Brain pericyte (primary cell): ENCODE measurements around the gene KIF5C.
"Not testable (repeated sequence)": the region's sequence is repeated elsewhere in the genome, so short reads cannot be mapped to it uniquely, and the experiment has no call there.

Source experiments
- DNase-seq: peaks from one replicate; pipeline ENCODE4 v3.0.0-alpha.2; 2012; ENCODE audit warnings: low read depth, low spot score

The KIF5C gene

GRCh38 chr2:148874868-148875341 lies at the start of gene KIF5C:
KIF5C (plus strand) TSS chr2:148875227; CDS start chr2:148875618, 391 bp downstream.
- DNase-seq, result peak; percentile 16

- no peak for DNase-seq
Measured at GRCh38 chr2:148826791-148827190, 48.2 kb upstream of the KIF5C start.

DNA sequence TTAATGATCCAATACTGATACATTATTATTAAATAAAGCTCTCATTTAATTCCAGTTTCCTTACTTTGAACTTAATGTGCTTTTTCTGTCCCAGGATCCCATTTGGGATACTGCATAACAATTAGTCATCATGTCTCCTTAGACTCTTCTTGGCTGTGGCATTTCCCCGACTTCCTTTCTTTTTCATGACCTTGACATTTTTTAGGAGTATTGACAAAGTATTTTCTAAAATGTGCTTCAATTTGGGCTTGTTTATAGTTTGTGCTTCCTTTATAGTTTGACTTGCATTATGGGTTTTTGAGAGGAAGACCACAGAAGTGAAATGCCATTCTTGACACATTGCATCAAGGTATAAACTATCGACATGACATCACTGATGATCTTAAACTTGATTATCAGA lies 46.1 kb upstream of the KIF5C start:
- no peak for DNase-seq

GRCh38 chr2:148829618-148830017 lies 45.4 kb upstream of the KIF5C start:
- DNase-seq, result no peak

DNA sequence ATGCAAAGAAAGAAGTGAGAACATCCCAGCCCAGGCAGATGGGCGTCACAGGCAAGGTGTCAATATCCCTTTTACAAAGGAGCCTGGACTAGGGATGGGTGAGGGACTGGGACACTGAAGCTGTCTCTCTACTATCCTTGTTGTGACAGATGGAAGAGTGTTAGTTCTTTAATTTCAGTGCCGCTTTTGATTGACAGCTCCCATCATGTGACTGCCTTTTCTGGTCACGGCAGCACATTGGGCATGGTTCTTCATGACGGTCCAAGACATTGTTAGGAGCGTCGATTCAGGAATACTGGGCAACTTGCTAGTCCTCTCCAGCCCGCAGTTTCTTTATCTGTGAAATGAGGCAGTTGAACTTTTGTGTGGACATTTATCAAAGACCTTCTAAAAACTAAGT lies 42.4 kb upstream of the KIF5C start:
- no peak for DNase-seq

- DNase-seq, result no peak
Measured at GRCh38 chr2:148842050-148842449, 33.0 kb upstream of the KIF5C start.

DNA sequence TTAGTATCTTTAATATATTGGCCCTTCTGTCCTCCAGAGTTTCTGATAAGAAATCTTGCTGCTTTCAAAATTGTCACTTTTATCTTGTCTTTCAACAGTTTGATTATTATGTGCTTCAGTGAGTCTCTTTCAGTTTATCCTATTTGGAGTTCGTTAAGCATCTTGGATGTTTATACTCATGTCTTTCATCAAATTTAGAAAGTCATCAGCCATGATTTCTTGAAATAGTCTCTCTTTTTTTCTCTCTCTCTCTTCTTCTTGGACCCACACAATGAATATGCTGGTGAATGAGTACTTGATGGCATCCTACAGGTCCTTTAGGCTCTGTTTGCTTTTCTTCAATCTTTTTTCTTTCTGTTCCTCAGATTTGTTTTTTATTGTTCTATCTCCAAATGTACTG lies 26.9 kb upstream of the KIF5C start:
- DNase-seq, result no peak

- DNase-seq, result no peak
Measured at GRCh38 chr2:148853458-148853857, 21.6 kb upstream of the KIF5C start.

GRCh38 chr2:148860037-148860436 lies 15.0 kb upstream of the KIF5C start:
- no peak for DNase-seq

DNA sequence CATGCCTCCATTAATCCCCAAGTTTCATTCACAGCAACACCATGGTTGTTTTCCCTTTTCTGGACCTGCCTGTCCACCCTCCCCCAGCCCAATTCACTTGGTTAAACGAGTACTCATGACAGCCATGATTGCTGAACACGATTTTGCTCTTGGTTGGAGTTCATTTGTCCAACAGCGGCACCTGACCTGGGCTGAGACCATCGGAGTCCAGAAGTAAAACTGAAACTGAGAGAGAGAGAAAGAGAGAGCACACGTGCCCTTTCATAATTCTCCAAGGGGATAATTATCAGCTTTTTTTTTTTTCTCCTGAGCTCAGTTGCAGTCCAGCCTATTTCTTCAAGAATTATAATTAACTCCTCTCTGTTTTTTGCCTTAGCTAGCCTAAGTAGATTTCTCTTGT lies 13.7 kb upstream of the KIF5C start:
- DNase-seq, result no peak

GRCh38 chr2:148862478-148862877 lies 12.5 kb upstream of the KIF5C start:
- DNase-seq, result not testable (repeated sequence)

DNA sequence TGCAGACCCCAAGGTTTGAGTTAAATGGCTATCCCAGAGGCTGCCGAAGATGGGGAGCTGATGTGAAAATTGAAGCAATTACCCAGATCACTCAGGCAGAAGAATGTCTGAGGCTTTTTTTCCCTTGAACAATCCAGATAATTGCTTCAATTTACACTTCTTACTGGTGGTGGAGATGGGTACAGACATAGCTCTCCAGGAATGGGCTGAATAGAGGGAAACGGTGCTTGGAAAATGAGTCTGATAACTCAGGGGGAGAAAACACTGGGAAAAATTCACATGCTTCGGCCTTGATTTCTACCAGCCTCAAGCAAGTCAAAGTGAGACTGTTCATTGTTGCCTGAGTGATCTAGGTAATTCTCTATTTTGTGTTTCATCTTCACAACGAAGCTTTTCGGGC lies 9.5 kb upstream of the KIF5C start:
- no peak for DNase-seq

DNA sequence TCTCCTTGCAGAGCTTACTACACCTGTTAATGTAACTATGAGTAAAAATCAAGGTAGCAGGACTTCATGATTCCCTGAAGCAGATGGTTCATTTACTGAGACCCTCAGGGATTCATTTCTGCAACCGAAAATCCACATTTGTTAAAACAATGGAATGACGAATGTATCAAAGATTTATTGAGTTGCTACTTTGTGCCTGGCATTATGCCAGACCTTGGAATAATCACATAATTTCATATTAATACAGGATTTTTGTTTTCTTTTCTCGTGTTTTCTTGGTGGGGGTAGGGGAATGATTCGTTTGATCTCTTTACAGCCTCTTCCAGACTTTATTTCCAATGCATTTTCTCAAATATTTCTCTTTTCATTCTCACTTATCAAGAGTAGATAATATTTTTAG lies 8.9 kb upstream of the KIF5C start:
- no peak for DNase-seq

DNA sequence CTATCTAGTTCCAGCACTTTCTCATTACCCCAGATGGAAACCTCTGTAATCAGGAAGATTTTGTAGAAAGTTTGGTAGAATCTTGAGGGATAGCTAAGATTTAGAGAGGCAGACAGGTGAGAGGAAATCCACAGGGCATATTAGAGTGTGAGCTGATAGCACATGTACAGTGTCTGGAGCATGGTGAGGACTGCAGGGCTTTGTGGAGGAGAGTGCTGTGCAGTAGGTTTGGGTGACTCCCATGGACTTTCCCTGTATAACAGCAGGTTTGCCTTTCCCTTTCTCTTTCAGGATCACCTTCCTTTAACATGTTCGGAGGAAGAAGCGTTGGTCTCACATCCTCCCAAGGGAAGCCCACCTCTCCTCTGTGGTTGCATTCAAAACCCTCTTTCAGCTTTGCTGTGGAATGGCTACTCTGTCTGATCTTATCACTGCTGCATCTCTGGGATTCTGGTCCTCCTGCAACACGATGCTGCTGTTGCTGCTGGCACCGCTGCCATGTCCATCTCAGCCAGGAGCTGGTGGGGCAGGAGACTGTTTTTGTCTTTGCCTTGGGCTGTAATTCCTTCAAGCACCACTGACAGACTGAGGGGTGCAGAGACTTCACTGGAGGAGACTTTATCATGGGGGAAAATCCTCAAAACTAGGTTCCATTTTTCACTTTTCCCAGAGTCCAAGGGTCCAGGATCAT lies 7.8 kb upstream of the KIF5C start:
- DNase-seq, result no peak

DNA sequence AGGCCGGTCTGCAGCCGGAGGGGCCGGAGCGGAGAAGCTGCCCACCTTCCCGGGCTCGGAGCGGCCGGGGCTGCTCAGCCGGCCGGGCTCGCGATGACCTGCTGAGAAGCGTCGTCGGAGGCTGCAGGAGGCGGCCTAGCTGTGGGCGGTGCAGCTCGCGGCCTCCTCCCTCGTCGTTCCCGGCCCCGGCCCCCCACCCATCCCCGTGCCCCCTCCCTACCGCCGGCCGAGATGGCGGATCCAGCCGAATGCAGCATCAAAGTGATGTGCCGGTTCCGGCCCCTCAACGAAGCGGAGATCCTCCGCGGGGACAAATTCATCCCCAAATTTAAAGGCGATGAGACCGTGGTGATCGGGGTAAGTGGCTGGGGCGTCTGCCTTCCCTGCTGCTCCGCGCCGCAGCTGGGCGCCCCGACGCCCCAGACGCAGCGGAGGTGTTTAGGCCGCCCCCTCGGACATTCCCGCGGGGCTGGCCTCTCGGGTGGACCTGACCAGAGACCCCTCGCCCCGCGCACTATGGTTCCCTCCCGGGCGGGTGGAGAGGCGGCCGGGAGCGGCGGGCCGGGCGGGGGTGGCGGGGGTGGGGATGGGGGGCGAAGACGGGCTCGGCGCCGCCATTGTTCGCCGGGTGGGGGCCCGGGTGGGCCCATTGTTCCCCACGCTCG lies 492 bp downstream of the KIF5C start:
- no peak for DNase-seq

GRCh38 chr2:148876202-148876594 lies 1.2 kb downstream of the KIF5C start:
- no peak for DNase-seq

GRCh38 chr2:148876595-148877402 lies 1.8 kb downstream of the KIF5C start:
- DNase-seq, result no peak

DNA sequence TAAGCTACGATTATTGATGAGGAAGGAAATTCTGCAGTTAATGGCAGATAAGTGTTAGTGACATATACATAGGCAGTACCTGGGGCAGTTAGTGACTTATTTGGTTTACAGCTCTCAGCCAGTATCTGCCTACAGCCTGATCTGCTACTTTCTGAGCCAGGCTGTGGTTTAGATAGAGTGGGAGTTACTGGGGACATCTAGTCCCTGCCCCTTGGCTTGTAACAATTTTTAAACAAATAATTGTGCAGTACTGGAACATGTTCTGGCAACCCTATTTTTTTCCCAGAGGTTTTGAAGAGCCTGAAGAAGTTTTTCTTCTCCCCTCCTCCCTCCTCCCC lies 2.3 kb downstream of the KIF5C start:
- no peak for DNase-seq

GRCh38 chr2:148880636-148881035 lies 5.6 kb downstream of the KIF5C start:
- no peak for DNase-seq

DNA sequence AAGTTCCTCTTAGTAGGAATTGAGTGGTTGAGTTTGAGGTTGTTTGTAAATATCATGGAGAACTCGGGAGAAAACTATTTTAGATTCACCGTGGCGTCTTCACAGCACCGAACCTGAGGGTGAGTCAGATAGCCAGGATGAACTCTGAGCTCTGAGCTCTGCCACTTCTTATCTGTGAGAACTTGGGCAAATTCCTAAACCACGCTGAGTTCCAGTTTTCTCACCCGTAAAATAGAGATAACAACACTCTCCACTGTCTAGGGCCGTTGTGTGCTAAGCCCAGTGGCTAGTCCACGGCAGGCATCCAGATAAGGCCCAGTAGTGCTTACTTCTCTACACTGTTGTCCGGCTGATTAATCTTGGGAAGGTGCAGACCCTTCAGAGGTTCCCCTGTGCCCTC lies 7.0 kb downstream of the KIF5C start:
- no peak for DNase-seq

DNA sequence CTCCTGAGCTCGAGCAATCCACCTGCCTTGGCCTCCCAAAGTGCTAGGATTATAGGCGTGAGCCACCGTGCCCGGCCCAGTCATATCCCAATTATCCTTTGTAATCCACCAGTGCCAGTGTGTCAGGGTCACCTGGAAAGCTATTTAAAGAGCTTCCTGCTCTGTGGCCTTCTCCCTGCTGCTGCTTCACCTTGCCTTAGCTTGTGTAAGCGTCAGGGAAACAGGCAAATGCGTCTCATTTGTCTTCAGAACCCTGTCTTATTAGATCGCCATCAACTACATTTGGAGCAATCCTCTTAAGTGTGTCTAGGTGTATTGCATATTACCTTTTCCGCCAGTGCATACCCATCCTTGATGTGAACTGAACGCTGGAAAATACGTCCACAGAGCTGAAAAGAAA lies 10.2 kb downstream of the KIF5C start:
- no peak for DNase-seq

- no peak for DNase-seq
Measured at GRCh38 chr2:148885988-148886387, 11.0 kb downstream of the KIF5C start.
